ENCODE measurements around the gene KLHDC9. TPM values are rescaled to one million over a fixed set of nuclear protein-coding genes. Genes with fewer than 3 reads are reported as not detected.

The KLHDC9 gene
- total and polyA plus RNA-seq, 9 of the 15 experiments (the other 6 are each of a cell fraction or from before 2014, with no cell fraction given), result not detected

GRCh38 chr1:161131523-161132409 is 33.6 kb downstream of the KLHDC9 start (continued):
- TF ChIP-seq KAT7 (CRISPR knock-in tag; IDR thresholded peaks at IDR 0.05; ENCODE audit: borderline replicate concordance) (no peak), TOE1 (IDR thresholded peaks at IDR 0.05; ENCODE audit: borderline replicate concordance) (peak; percentile 73; the same call in 1 of the 2 replicates), TOE1 (CRISPR knock-in tag; IDR thresholded peaks at IDR 0.05; ENCODE audit: borderline replicate concordance, low read depth) (no peak), ZNF444 (CRISPR knock-in tag; IDR thresholded peaks at IDR 0.05) (no peak), ZC3H11A (IDR thresholded peaks at IDR 0.05; ENCODE audit: low read depth, low read length) (no peak), CUX1 (CRISPR knock-in tag; IDR thresholded peaks at IDR 0.05) (no peak), GTF2F1 (IDR thresholded peaks at IDR 0.05; ENCODE audit: low read depth, low read length) (no peak), ZNF740 (CRISPR knock-in tag; IDR thresholded peaks at IDR 0.05) (no peak), ZNF740 (tag; IDR thresholded peaks at IDR 0.05) (0 out of 4 replicates have a peak, but pooled peaks of 1 of the 2 experiments have one; percentile 18), E2F5 (CRISPR knock-in tag; IDR thresholded peaks at IDR 0.05) (no peak), DNMT1 (IDR thresholded peaks at IDR 0.05) (no peak), ZBTB2 (IDR thresholded peaks at IDR 0.05) (peak; percentile 69), ZKSCAN3 (CRISPR knock-in tag; IDR thresholded peaks at IDR 0.05) (no peak), MLLT1 (IDR thresholded peaks at IDR 0.05) (peak; percentile 67 to 89)

All from K562 (cell line).